ENCODE measurements around the gene RSRC1.
"Not testable (repeated sequence)": the region's sequence is repeated elsewhere in the genome, so short reads cannot be mapped to it uniquely, and the experiment has no call there.

Gene RSRC1

GRCh38 chr3:158101335-158102241 lies 8.3 kb upstream of the RSRC1 start:
- no peak for DNase-seq

- DNase-seq: no peak
Observed at GRCh38 chr3:158102242-158103080, 7.4 kb upstream of the RSRC1 start.

GRCh38 chr3:158103081-158103886 lies 6.6 kb upstream of the RSRC1 start:
- no peak for DNase-seq

GRCh38 chr3:158103887-158104327 lies 6.0 kb upstream of the RSRC1 start:
- no peak for DNase-seq

- DNase-seq: no peak
Observed at GRCh38 chr3:158104431-158104921, 5.4 kb upstream of the RSRC1 start.

DNA sequence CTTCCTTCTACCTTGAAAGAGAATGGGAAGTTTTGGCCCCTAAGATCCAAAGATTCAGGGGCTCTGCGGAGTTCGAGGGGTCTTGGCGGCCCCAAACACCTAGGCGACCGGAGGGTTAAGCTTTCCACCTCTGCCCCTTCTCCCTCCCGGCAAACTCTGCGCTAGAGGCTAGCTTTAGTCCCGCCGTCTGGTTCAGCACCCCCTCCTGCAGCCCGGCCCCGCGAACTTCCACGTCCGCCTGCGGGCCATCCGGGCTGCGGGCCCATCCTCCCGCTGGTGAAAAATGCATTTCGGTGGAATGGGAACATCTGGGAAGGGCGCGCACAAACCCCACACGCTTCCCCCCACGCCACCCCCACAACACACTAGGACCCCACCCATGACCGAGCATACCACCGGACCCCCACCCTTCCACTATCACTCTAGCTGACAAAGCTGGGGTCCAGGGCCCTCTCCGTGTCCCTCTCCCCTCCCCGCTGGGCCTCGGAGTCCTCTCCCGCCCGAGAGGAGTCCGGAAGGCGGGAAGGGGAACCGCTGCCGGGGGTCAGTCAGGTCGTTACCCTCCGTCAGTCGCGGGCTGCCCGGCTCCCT lies 4.7 kb upstream of the RSRC1 start:
- no peak for DNase-seq

DNA sequence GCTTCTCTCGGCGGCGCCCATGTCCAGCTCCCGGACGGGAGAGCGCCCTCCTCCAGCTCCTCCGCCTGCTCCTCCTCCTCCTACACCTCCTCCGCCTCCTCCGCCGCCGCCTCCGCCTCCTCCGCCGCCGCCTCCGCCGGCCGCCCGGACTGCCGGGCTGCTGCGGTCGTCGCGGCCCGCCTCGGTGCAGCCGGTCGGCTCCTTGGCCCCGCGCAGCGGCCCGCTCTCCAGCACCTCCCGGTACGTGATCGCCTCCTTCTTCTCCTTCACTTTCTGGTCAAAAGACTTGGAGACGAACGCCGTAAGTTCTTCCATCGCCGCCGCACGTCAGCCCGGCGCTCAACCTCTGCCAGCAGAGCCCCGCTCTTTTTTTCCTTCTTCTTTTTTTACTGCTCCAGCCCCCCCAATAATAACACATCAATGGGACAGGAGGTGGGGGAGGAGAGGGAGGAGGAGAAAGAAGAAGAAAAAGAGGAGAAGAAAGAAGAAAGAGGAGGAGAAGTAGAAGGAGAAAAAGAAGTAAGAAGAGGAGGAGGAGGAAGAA lies 4.1 kb upstream of the RSRC1 start:
- no peak for DNase-seq

- no peak for DNase-seq
Observed at GRCh38 chr3:158106766-158107471, 3.0 kb upstream of the RSRC1 start.

DNA sequence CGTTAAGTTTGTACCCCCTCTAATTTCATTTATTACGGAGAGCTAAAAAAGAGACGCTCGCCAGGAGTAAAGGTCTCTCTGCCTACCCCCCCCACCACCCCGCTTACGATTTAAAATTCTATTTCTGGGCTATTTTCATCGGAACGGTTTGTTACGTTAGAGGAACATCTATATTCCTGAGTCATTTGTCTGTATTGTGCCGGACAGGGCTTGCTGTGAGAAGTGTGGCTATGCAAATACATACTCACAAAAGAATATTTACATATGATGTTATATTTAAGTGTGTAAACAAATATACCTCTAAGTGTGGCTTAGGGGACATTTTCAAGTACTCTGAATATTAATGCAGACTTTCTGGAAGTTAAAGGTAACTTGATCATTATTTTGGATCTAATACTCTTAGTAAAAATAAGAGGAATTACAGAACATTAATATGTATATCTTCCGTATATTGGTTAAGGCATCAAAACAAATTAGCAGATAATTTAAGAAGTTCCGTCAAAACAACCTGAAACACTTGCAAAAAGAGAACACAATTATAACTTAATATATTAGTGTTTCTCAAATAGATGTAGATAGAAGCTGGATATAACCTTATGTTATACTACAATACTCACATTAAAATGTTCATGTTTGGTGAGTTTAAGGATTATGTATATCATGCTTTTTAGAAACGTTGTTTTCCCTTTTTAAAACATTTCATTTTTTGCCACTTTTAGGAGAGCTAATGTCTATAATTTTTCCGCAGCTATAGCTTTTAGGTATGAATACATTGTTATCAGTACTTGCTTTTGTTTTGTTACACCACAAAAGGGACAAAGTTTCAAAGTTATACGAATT lies 2.1 kb upstream of the RSRC1 start:
- no peak for DNase-seq

- no peak for DNase-seq
Observed at GRCh38 chr3:158108445-158108985, 1.4 kb upstream of the RSRC1 start.

DNA sequence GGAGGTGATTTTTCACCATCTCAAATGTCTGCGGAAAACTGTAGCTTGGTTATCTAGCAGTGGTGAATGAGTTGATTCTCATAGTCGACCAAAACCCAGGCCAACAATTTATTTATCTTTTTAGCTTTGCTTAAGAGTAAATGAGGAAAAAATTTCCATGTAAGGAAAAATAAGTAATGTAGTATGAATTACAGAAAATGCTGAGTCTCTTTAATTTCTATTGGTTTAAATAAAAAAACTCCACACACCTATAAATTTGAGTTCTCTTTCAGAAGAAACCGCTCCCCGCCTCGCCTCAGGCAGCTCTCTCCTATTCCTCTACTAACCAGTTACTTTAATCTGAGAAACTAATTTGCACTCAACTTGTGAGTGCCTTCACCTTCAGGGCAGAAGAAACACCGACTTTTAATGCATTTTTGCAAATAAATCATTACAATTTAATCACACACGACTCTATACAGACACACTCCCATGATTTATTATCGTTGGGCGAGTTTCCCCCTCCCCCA lies 540 bp upstream of the RSRC1 start:
- DNase-seq: no peak

- no peak for DNase-seq
Observed at GRCh38 chr3:158110658-158111018, 749 bp downstream of the RSRC1 start.

DNA sequence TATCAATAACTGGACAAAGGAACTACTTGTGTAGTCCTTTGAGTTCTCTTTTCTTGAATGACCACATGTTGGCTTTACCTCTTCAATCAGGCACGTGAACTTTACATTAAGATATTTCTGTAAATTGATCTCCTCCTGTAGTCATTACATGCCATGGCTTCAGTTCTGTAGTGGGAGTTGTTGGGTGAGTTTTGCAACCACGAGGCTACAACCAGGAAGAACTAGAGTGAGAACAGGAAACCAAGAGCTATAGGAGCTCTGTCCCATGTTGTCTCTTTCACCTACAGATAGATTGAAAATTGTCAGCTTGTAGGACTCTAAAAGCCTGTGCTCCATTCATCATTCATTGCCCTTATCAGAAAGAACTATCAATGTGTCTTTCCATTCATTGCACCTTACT lies 2.0 kb downstream of the RSRC1 start:
- DNase-seq: no peak

GRCh38 chr3:158113595-158113994 lies 3.7 kb downstream of the RSRC1 start:
- not testable (repeated sequence) for DNase-seq

DNA sequence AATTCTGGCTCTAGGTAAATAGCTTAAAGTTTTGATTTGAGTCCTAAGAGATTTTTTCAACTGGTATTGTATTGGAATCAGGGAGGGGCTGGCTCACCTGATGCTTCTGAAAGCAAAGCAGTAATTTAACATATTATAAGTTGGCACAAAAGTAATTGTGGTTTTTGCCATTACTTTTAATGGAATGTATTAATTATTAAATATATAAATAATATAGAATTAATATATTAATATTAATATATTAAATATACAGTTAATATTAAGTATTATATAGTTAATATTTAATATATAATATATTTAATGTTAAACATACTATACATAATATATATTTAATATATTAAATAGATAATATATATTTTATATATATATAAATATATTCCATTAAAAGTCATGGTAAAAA lies 10.4 kb downstream of the RSRC1 start:
- no peak for DNase-seq

GRCh38 chr3:158121295-158121694 lies 11.4 kb downstream of the RSRC1 start:
- DNase-seq: no peak

GRCh38 chr3:158122721-158123120 lies 12.8 kb downstream of the RSRC1 start:
- DNase-seq: not testable (repeated sequence)

GRCh38 chr3:158127250-158128219 lies 17.6 kb downstream of the RSRC1 start:
- DNase-seq: no peak

DNA sequence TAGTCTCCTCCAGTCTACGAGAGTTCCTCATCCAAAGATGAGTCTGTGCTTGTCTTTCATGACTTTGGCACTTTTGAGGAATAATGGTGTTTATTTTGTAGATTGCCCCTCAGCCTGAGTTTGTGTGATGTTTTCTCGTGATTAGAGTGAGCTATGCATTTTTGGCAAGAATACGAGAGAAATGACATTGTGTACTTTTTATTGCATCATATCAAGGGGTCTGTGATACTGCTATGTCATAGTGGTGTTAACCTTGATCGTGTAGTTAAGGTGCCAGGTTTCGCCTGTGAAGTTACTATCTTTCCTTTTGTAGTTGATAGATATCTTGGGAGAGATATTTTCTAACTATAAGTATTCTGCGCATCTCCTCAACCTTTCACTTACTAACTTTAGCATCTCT lies 18.9 kb downstream of the RSRC1 start:
- no peak for DNase-seq
